Heart left ventricle (tissue), 16 donors: Measurements from ENCODE around the gene OXTR. TPM values are rescaled to one million over a fixed set of nuclear protein-coding genes. Genes with fewer than 3 reads are reported as not detected.
"Not testable (repeated sequence)": the region's sequence is repeated elsewhere in the genome, so short reads cannot be mapped to it uniquely, and the experiment has no call there.

ENCODE experiments used
- ATAC-seq, 4 donors: fragments of 200-7000 bp; cut with Tn5 transposase; one replicate each; pipeline ENCODE4 v1.9.1; 2020 to 2022; ENCODE audit warnings: moderate library complexity in 4 of 4, mild to moderate bottlenecking in 3 of 4, moderate number of reproducible peaks in 1 of 4
- DNase-seq, 5 donors: peaks; one replicate each; pipeline ENCODE4 v3.0.0-alpha.2; 2020
- H3K27ac ChIP-seq, 12 donors: fragments of 200-600 bp; sonication (generic) in 4 of 12; one replicate each; pipeline versions ENCODE4 v1.5.0 to v1.8.0; 2016 to 2022; ENCODE audit warnings: mild to moderate bottlenecking in 2 of 12
- H3K27me3 ChIP-seq, 9 donors: fragments of 200-600 bp; sonication (generic) in 2 of 9; one replicate each; pipeline versions ENCODE4 v1.5.1 to v1.8.0; 2016 to 2022; ENCODE audit warnings: mild to moderate bottlenecking in 3 of 9
- H3K36me3 ChIP-seq, 9 donors: fragments of 200-600 bp; sonication (generic) in 2 of 9; one replicate each; pipeline versions ENCODE4 v1.5.0 to v1.8.0; 2018 to 2022; ENCODE audit warnings: mild to moderate bottlenecking in 2 of 9
- H3K4me1 ChIP-seq, 12 donors: fragments of 200-600 bp; sonication (generic) in 4 of 12; one replicate each; pipeline versions ENCODE4 v1.5.0 to v1.8.0; 2016 to 2022; ENCODE audit warnings: mild to moderate bottlenecking in 3 of 12
- H3K4me3 ChIP-seq, 12 donors: fragments of 200-600 bp; sonication (generic) in 4 of 12; one replicate each; pipeline versions ENCODE4 v1.5.0 to v1.8.0; 2017 to 2022; ENCODE audit warnings: mild to moderate bottlenecking in 9 of 12, moderate library complexity in 4 of 12
- H3K9me3 ChIP-seq, 12 donors: fragments of 200-600 bp; sonication (generic) in 4 of 12; one replicate each; pipeline versions ENCODE4 v1.5.0 to v1.8.0; 2016 to 2022; ENCODE audit warnings: mild to moderate bottlenecking in 1 of 12
- CTCF ChIP-seq, 12 donors: fragments of 200-600 bp; sonication (generic) in 4 of 12; IDR thresholded peaks; one replicate each; pipeline versions ENCODE4 v1.5.0 to v1.8.0; 2018 to 2022; ENCODE audit warnings: antibody characterized with exemption in 12 of 12, mild to moderate bottlenecking in 5 of 12
- POLR2A ChIP-seq, 2 donors: fragments of 450-650 bp; IDR thresholded peaks; one replicate each; pipeline ENCODE4 v1.6.1; 2017; ENCODE audit warnings: antibody characterized with exemption in 2 of 2, mild to moderate bottlenecking in 2 of 2, moderate library complexity in 2 of 2
- WGBS, 4 donors: extraction: QIAGEN DNeasy Blood & Tissue Kit in 2 of 4; methylation state at CpG; one replicate each; pipeline versions ENCODE4 v1.1.5 to v1.1.7; 2013 to 2018; 5-methylcytosine and 5-hydroxymethylcytosine counted together
- intact Hi-C, 10 donors: fragments of 100-400 bp; cut with DNase I; formaldehyde crosslinking; loops; one replicate each; pipeline versions ENCODE4 v1.11.1 to v1.14.2; 2022
- polyA plus RNA-seq, 2 donors: library from polyadenylated mRNA; stranded (reverse); fragments of 200-250 nt; gene quantifications; one replicate each; pipeline ENCODE4 v1.2.3, GENCODE V29; 2013
- total RNA-seq, 9 donors: library from RNA; depleted of rRNA in 2 of 9; stranded (reverse); fragments of >200 nt in 2 of 9; fragmentation: NEBNext Ultra II Directional in 3 of 9; extraction: Animal tissue kit (Norgen Biotek cat#: 25700) in 3 of 9; gene quantifications; one replicate each; pipeline versions ENCODE4 v1.1.0 to v1.2.4, GENCODE V29; 2016 to 2023
- donor health status: ischemic (EF 13 %, LVEDD 7.1; RV severe dilation, severe dysfunction).
- donor health status: healthy with polysubstance abuse.
- donor health status: DM: no; HTN: yes; CAD: no.
- donor health status: DM: no; HTN: no; CAD: no.
- donor health status: ischemic (EF 25% LVEDD 6.9; RV normal size, moderate dysfunction).
- donor health status: ischemic (EF 25% LVEDD 5.7; RV mildly dilated, moderate dysfunction).
- donor health status: healthy.
- donor health status: DM: yes; HTN: yes; CAD: no.
- donor health status: ischemic (EF 35%, LVEDD 5.7; RV mildly dilated, moderate dysfunction).
- donor health status: nonischemic (EF 11% LVEDD 7.7; RV severe dilation, severe dysfunction).
- donor health status: DM: yes; HTN: yes; CAD: no.
- donor health status: PGD.
- donor health status: ischemic (EF 29% LVEDD 5.4; RV normal size, mild dysfunction).
- donor health status: nonischemic (EF 23%, LVEDD 6.1; RV moderate dilation, normal function).

The OXTR gene
- total and polyA plus RNA-seq, 11 donors: 0.11 to 0.54 (median 0.23) TPM; not detected in 3

GRCh38 chr3:8724108-8724752 lies 45.2 kb downstream of the OXTR start:
- Histone ChIP-seq H3K27me3 (no peaks in the 10 kb centered on the region), H3K9me3 (peaks cover 0 to 10% (median 0%) of the 10 kb centered on the region in 12 donors), H3K27ac (no peak overlapping the region), H3K36me3 (no peaks in the 10 kb centered on the region), H3K4me3 (no peak overlapping the region), H3K4me1 (no peaks in the 10 kb centered on the region)
- ATAC-seq (no peak), DNase-seq (no peak)
- intact Hi-C loops: no loop called here
- whole genome bisulfite sequencing, 4 donors: 88 to 95% (median 92%) methylated on average over 3 of the region's 3 CpGs
- no peak for TF ChIP-seq CTCF (IDR thresholded peaks at IDR 0.05)
- no peak for TF ChIP-seq POLR2A (IDR thresholded peaks at IDR 0.05)

GRCh38 chr3:8723612-8724011 lies 45.8 kb downstream of the OXTR start:
- no peak for ATAC-seq
- Histone ChIP-seq H3K4me1 (no peaks in the 10 kb centered on the region), H3K27me3 (no peaks in the 10 kb centered on the region), H3K4me3 (no peak overlapping the region), H3K9me3 (peaks cover 0 to 10% (median 0%) of the 10 kb centered on the region in 12 donors), H3K27ac (no peak overlapping the region), H3K36me3 (no peaks in the 10 kb centered on the region)
- intact Hi-C loops: no loop called here
- TF ChIP-seq POLR2A (IDR thresholded peaks at IDR 0.05) (no peak), CTCF (IDR thresholded peaks at IDR 0.05) (no peak)
- DNase-seq: no peak
- WGBS, 4 donors: 66 to 77% (median 74%) methylated on average over 3 of the region's 3 CpGs

GRCh38 chr3:8722808-8723207 lies 46.6 kb downstream of the OXTR start:
- peaks cover 0 to 10% (median 0%) of the 10 kb centered on the region in 12 donors for H3K9me3 ChIP-seq
- H3K4me3 ChIP-seq: no peak overlapping the region
- no peaks in the 10 kb centered on the region for H3K36me3 ChIP-seq
- intact Hi-C loops: no loop called here
- H3K27ac ChIP-seq: no peak overlapping the region
- no peak for TF ChIP-seq POLR2A (IDR thresholded peaks at IDR 0.05)
- no peaks in the 10 kb centered on the region for H3K4me1 ChIP-seq
- DNase-seq: no peak
- no peak for ATAC-seq
- 72 to 77% (median 75%) methylated on average over 5 of the region's 5 CpGs for WGBS, 4 donors
- H3K27me3 ChIP-seq: no peaks in the 10 kb centered on the region

- intact Hi-C loops: not testable (repeated sequence)
Measured at GRCh38 chr3:8715757-8716156, 53.7 kb downstream of the OXTR start.

GRCh38 chr3:8713901-8714759 lies 55.3 kb downstream of the OXTR start:
- intact Hi-C loops: no loop called here
- Histone ChIP-seq H3K9me3 (no peaks in the 10 kb centered on the region), H3K36me3 (no peaks in the 10 kb centered on the region), H3K4me1 (peaks cover 0 to 5% (median 0%) of the 10 kb centered on the region in 12 donors), H3K27ac (no peak overlapping the region), H3K4me3 (no peak overlapping the region), H3K27me3 (no peaks in the 10 kb centered on the region)
- WGBS, 4 donors: 75 to 82% (median 79%) methylated on average over 14 of the region's 14 CpGs
- DNase-seq (no peak), ATAC-seq (peak in 1 of 4 donors; percentile 20)
- peak in 5 of 12 donors; percentile 7 to 38 (median 29) for TF ChIP-seq CTCF (IDR thresholded peaks at IDR 0.05)
- TF ChIP-seq POLR2A (IDR thresholded peaks at IDR 0.05): no peak

More at GRCh38 chr3:8715757-8716156, 53.7 kb downstream of the OXTR start:
- DNase-seq, H3K9me3 ChIP-seq, H3K4me1 ChIP-seq, H3K27me3 ChIP-seq, ATAC-seq, H3K4me3 ChIP-seq, H3K36me3 ChIP-seq, H3K27ac ChIP-seq: not testable (repeated sequence)
- 87 to 91% (median 90%) methylated on average over 12 of the region's 12 CpGs for WGBS, 4 donors
